ENCODE data around the gene NTM.
A peak's percentile ranks its signal among the peaks of the same experiment; 100 is the strongest.

Gene NTM

GRCh38 chr11:131694526-131695424 is 324.4 kb downstream of the NTM start:
- peak in 1 of 2 experiments; percentile 53 for DNase-seq

- no peak for DNase-seq
Measured at GRCh38 chr11:131695889-131696429, 325.5 kb downstream of the NTM start.

GRCh38 chr11:131696690-131697089 is 326.3 kb downstream of the NTM start:
- no peak for DNase-seq

GRCh38 chr11:131703311-131703710 is 332.9 kb downstream of the NTM start:
- no peak for DNase-seq

GRCh38 chr11:131704682-131705081 is 334.3 kb downstream of the NTM start:
- no peak for DNase-seq

- DNase-seq, result no peak
Measured at GRCh38 chr11:131710511-131710910, 340.1 kb downstream of the NTM start.

GRCh38 chr11:131712897-131713296 is 342.5 kb downstream of the NTM start:
- DNase-seq, result no peak

- DNase-seq, result no peak
Measured at GRCh38 chr11:131713529-131714134, 343.2 kb downstream of the NTM start.

GRCh38 chr11:131717616-131718015 is 347.2 kb downstream of the NTM start:
- no peak for DNase-seq

- DNase-seq, result no peak
Measured at GRCh38 chr11:131723088-131723487, 352.7 kb downstream of the NTM start.

GRCh38 chr11:131724436-131724975 is 354.1 kb downstream of the NTM start:
- peak in 1 of 2 experiments; percentile 4 for DNase-seq

- no peak for DNase-seq
Measured at GRCh38 chr11:131734871-131735270, 364.5 kb downstream of the NTM start.

- DNase-seq, result no peak
Measured at GRCh38 chr11:131737357-131737756, 366.9 kb downstream of the NTM start.

- DNase-seq, result no peak
Measured at GRCh38 chr11:131739243-131739882, 368.9 kb downstream of the NTM start.

GRCh38 chr11:131744847-131745246 is 374.4 kb downstream of the NTM start:
- DNase-seq, result no peak

- no peak for DNase-seq
Measured at GRCh38 chr11:131745405-131745804, 375.0 kb downstream of the NTM start.

GRCh38 chr11:131746201-131746600 is 375.8 kb downstream of the NTM start:
- no peak for DNase-seq

- peak in 1 of 2 experiments; percentile 11 for DNase-seq
Measured at GRCh38 chr11:131748151-131749050, 378.0 kb downstream of the NTM start.

- no peak for DNase-seq
Measured at GRCh38 chr11:131749101-131749500, 378.7 kb downstream of the NTM start.

GRCh38 chr11:131750152-131750551 is 379.7 kb downstream of the NTM start:
- DNase-seq, result no peak

- DNase-seq, result no peak
Measured at GRCh38 chr11:131750692-131751091, 380.3 kb downstream of the NTM start.

GRCh38 chr11:131754671-131755070 is 384.3 kb downstream of the NTM start:
- no peak for DNase-seq

All from NCI-H446 (cell line).